ENCODE data around the gene SH3PXD2A. TPM values are rescaled to one million over a fixed set of nuclear protein-coding genes. Genes with fewer than 3 reads are reported as not detected.

SH3PXD2A gene
- total RNA-seq, 2 experiments from 2014 or later = 12.4 to 14.5 TPM

GRCh38 chr10:103717341-103718246 lies 137.8 kb downstream of the SH3PXD2A start:
- DNase-seq (no peak), ATAC-seq (no peak)
- Mint-ChIP-seq H3K4me1 (peaks cover 5% of the 10 kb centered on the region), H3K27me3 (no peaks in the 10 kb centered on the region), H3K9me3 (ENCODE audit: low read depth) (no peaks in the 10 kb centered on the region), H3K27ac (no peak overlapping the region), H3K4me3 (no peak overlapping the region), H3K36me3 (no peaks in the 10 kb centered on the region)
- CTCF ChIA-PET = interaction anchor here (1.0 to 1.5 kb wide), 4 partner anchors 11 to 141 kb away, joined by 3 read pairs; no protein-coding TSS in a partner anchor

- no peak for ATAC-seq
- CTCF ChIA-PET = no interaction called here
- H3K27ac Mint-ChIP-seq = no peak overlapping the region
- H3K4me1 Mint-ChIP-seq = peaks cover 5% of the 10 kb centered on the region
- no peak for DNase-seq
- H3K4me3 Mint-ChIP-seq = no peak overlapping the region
- H3K9me3 Mint-ChIP-seq (ENCODE audit: low read depth) = no peaks in the 10 kb centered on the region
- H3K36me3 Mint-ChIP-seq = no peaks in the 10 kb centered on the region
- no peaks in the 10 kb centered on the region for H3K27me3 Mint-ChIP-seq
Observed at GRCh38 chr10:103716206-103717160, 138.9 kb downstream of the SH3PXD2A start.

- Mint-ChIP-seq H3K27me3 (no peaks in the 10 kb centered on the region), H3K9me3 (ENCODE audit: low read depth) (no peaks in the 10 kb centered on the region), H3K4me3 (no peak overlapping the region), H3K27ac (no peak overlapping the region), H3K36me3 (no peaks in the 10 kb centered on the region), H3K4me1 (peaks cover 5% of the 10 kb centered on the region)
- CTCF ChIA-PET = interaction anchor here (6.0 to 7.6 kb wide), 2 partner anchors 140 to 172 kb away, joined by 95 to 144 read pairs; partner anchors contain the start of gene SH3PXD2A
- ATAC-seq = no peak
- DNase-seq = no peak
Observed at GRCh38 chr10:103715430-103715829, 139.9 kb downstream of the SH3PXD2A start.

DNA sequence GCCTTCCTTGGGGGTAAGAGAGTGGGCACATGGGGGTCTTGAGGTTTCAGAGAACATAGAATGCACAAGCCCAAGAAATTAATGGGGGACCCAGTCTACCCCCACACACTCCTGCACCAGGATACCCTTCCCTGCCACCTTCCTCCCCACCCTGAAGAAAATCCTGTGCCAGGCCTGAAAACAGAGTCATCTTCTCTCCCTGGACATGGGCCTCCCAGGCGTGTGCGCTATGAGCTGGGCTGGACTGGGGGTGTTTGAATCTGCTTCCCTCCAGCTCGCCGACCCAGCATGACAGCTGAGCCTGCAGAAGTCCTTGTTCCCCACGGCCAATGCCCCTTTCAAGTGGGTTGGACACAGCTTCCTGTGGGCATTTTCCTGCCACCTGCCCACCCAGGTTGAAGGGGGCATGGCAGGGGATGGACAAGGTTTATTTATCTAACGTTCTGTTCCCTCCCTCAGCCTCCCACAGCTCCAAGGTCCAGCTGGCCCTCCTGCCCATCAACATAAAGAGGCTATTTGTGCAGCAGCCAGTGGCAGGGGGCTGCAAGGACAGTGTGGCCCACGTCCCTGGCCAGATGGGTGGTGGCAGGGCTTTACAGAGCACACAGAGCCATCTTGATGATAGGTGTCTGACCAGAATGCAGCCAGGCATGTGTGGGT lies 141.0 kb downstream of the SH3PXD2A start:
- Mint-ChIP-seq H3K27ac (no peak overlapping the region), H3K4me3 (no peak overlapping the region), H3K9me3 (ENCODE audit: low read depth) (no peaks in the 10 kb centered on the region), H3K27me3 (no peaks in the 10 kb centered on the region), H3K36me3 (no peaks in the 10 kb centered on the region), H3K4me1 (peaks cover 5% of the 10 kb centered on the region)
- DNase-seq = no peak
- CTCF ChIA-PET = interaction anchor here (1.9 to 7.6 kb wide), 6 partner anchors 14 to 173 kb away, joined by 7 to 144 read pairs (median 26); partner anchors contain the start of gene SH3PXD2A
- ATAC-seq = no peak

DNA sequence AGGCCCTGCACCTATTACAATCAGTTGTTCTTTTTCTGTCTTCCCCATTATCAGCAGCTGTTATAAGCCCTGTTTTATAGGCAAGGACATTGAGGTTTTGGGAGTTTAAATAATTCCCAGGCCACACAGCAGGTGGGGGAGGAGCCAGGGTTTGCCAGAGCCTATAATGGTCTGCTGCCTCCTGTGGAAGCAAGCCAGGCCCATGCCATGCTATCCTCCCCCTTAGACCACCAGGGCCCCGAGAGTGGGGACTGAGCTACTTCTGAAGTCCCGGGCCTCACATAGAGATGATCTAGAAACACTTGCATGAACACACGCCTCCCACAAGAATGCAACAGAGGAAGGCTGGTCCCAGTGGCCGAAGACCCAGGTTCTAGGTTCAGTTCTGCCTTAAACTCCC lies 141.7 kb downstream of the SH3PXD2A start:
- Mint-ChIP-seq H3K27me3 (no peaks in the 10 kb centered on the region), H3K9me3 (ENCODE audit: low read depth) (no peaks in the 10 kb centered on the region), H3K27ac (no peak overlapping the region), H3K36me3 (no peaks in the 10 kb centered on the region), H3K4me1 (peaks cover 5% of the 10 kb centered on the region), H3K4me3 (no peak overlapping the region)
- CTCF ChIA-PET = interaction anchor here (1.1 to 7.6 kb wide), 16 partner anchors 12 to 174 kb away, joined by 3 to 144 read pairs (median 8); partner anchors contain the start of gene SH3PXD2A
- DNase-seq (no peak), ATAC-seq (no peak)

GRCh38 chr10:103712898-103713498 lies 142.4 kb downstream of the SH3PXD2A start:
- ATAC-seq (peak; percentile 87), DNase-seq (peak; percentile 89)
- H3K27me3 Mint-ChIP-seq = no peaks in the 10 kb centered on the region
- no peaks in the 10 kb centered on the region for H3K9me3 Mint-ChIP-seq (ENCODE audit: low read depth)
- CTCF ChIA-PET = interaction anchor here (0.6 to 7.6 kb wide), 47 partner anchors 8 to 427 kb away, joined by 3 to 144 read pairs (median 4); partner anchors contain the start of gene SH3PXD2A
- H3K4me1 Mint-ChIP-seq = peaks cover 5% of the 10 kb centered on the region
- H3K36me3 Mint-ChIP-seq = no peaks in the 10 kb centered on the region
- no peak overlapping the region for H3K27ac Mint-ChIP-seq
- no peak overlapping the region for H3K4me3 Mint-ChIP-seq

- no peaks in the 10 kb centered on the region for H3K9me3 Mint-ChIP-seq (ENCODE audit: low read depth)
Observed at GRCh38 chr10:103712146-103712545, 143.2 kb downstream of the SH3PXD2A start.

DNA sequence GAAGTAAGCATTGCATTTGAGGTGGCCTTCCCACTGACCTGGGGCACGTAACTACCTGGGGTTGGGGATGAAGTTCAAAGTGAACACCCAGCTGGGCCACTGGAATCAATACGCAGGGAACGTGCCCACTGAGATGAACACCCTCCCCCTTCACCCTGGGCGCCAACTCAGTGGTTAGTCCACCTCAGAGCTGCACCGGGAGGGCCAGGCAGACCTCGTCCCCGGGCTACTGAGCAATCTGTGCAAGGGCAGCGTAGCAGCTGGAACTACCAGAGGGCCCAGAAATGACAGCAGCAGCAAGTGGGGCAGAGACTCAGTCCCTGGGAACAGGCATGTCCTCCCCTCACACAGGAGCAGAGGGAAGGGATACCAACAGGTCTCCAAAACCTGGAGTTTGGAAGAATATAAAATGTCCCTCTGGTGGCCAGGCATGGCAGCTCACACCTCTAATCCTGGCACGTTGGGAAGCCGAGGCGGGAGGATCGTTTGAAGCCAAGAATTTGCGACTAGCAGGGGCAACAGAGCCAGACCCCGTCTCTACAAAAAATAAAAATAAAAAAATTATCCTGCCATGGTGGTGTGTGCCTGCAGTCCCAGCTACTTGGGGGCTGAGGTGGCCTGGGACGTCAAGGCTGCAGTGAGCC lies 143.9 kb downstream of the SH3PXD2A start:
- ATAC-seq (no peak), DNase-seq (no peak)
- Mint-ChIP-seq H3K4me1 (peaks cover 5% of the 10 kb centered on the region), H3K9me3 (ENCODE audit: low read depth) (no peaks in the 10 kb centered on the region), H3K4me3 (no peak overlapping the region), H3K27me3 (no peaks in the 10 kb centered on the region), H3K27ac (no peak overlapping the region), H3K36me3 (no peaks in the 10 kb centered on the region)
- CTCF ChIA-PET = interaction anchor here (0.7 to 7.6 kb wide), 15 partner anchors 8 to 176 kb away, joined by 3 to 144 read pairs (median 11); partner anchors contain the start of gene SH3PXD2A

More at GRCh38 chr10:103712146-103712545, 143.2 kb downstream of the SH3PXD2A start:
- Mint-ChIP-seq H3K27ac (no peak overlapping the region), H3K36me3 (no peaks in the 10 kb centered on the region), H3K4me1 (peaks cover 5% of the 10 kb centered on the region), H3K4me3 (no peak overlapping the region), H3K27me3 (no peaks in the 10 kb centered on the region)
- DNase-seq = no peak
- no peak for ATAC-seq
- CTCF ChIA-PET = interaction anchor here (0.8 to 7.6 kb wide), 34 partner anchors 9 to 409 kb away, joined by 3 to 144 read pairs (median 6); partner anchors contain the start of gene SH3PXD2A

GRCh38 chr10:103710490-103710889 lies 144.9 kb downstream of the SH3PXD2A start:
- Mint-ChIP-seq H3K36me3 (no peaks in the 10 kb centered on the region), H3K4me1 (peaks cover 2% of the 10 kb centered on the region), H3K4me3 (no peak overlapping the region), H3K27me3 (no peaks in the 10 kb centered on the region), H3K9me3 (ENCODE audit: low read depth) (no peaks in the 10 kb centered on the region), H3K27ac (no peak overlapping the region)
- CTCF ChIA-PET = interaction anchor here (1.0 to 7.6 kb wide), 8 partner anchors 12 to 177 kb away, joined by 3 to 144 read pairs (median 5); partner anchors contain the start of gene SH3PXD2A
- DNase-seq = no peak
- no peak for ATAC-seq

DNA sequence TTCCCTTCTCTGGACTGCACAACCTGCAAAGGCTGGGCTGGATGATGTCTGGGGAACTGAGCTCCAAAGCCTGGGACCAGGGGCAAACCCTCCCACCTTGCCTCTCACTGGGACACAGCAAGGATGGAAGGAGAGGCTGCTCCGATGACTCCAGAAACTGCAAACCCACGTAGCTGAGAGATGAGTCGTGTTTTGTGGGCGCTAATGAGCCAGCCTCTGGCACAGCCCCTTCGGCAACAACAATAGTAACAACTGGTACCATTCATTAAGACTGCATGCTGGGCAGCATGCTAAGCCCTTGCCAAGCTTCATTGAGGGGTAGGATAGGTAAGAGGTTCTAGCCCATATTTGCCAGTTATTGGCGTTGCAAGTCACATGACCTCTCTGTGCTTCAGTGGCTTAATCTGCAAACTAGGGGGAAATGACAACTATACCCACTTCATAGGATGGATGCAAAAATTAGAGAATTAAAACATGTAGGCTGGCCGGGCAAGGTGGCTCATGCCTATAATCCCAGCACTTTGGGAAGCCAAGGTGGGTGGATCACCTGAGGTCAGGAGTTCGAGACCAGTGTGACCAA lies 145.9 kb downstream of the SH3PXD2A start:
- CTCF ChIA-PET = interaction anchor here (0.6 to 7.6 kb wide), 5 partner anchors 24 to 178 kb away, joined by 3 to 95 read pairs (median 3); no protein-coding TSS in a partner anchor
- H3K4me3 Mint-ChIP-seq = no peak overlapping the region
- peaks cover 2% of the 10 kb centered on the region for H3K4me1 Mint-ChIP-seq
- no peaks in the 10 kb centered on the region for H3K9me3 Mint-ChIP-seq (ENCODE audit: low read depth)
- no peak for DNase-seq
- H3K36me3 Mint-ChIP-seq = no peaks in the 10 kb centered on the region
- ATAC-seq = no peak
- no peaks in the 10 kb centered on the region for H3K27me3 Mint-ChIP-seq
- H3K27ac Mint-ChIP-seq = no peak overlapping the region

GRCh38 chr10:103708627-103709288 lies 146.6 kb downstream of the SH3PXD2A start:
- DNase-seq = no peak
- H3K27me3 Mint-ChIP-seq = no peaks in the 10 kb centered on the region
- CTCF ChIA-PET = interaction anchor here (0.6 to 7.6 kb wide), 4 partner anchors 73 to 574 kb away, joined by 3 to 95 read pairs (median 3); no protein-coding TSS in a partner anchor
- H3K36me3 Mint-ChIP-seq = no peaks in the 10 kb centered on the region
- ATAC-seq = no peak
- no peak overlapping the region for H3K27ac Mint-ChIP-seq
- H3K4me1 Mint-ChIP-seq = peaks cover 6% of the 10 kb centered on the region
- H3K9me3 Mint-ChIP-seq (ENCODE audit: low read depth) = no peaks in the 10 kb centered on the region
- no peak overlapping the region for H3K4me3 Mint-ChIP-seq

Measured in activated CD8-positive, alpha-beta memory T cell treated with anti-CD3 and anti-CD28 coated beads, Interleukin-2, amount 10 ng/mL, durations not matched to agents 7 days and 5 days (primary cell).